K562 (cell line): Measurements from ENCODE around the gene CNR2. TPM values are rescaled to one million over a fixed set of nuclear protein-coding genes. Genes with fewer than 3 reads are reported as not detected.

Experiments used
- ARID1B ChIP-seq: fragments of 450-650 bp; IDR thresholded peaks from 2 replicates; pipeline ENCODE4 v1.6.1; 2016; ENCODE audit warnings: antibody characterized with exemption, mild to moderate bottlenecking, inconsistent platforms
- MYC ChIP-seq, 2 experiments: fragments of 250-450 bp in 1 of 2; sonication (Bioruptor Pico) in 1 of 2; IDR thresholded peaks; 2 replicates each; pipeline versions ENCODE4 v1.5.1 to v1.6.1; 2012 to 2021; ENCODE audit warnings: low read depth in 2 of 2, borderline replicate concordance in 1 of 2, improper control_type of control experiment in 1 of 2, low read length in 1 of 2, mild to moderate bottlenecking in 1 of 2, moderate library complexity in 1 of 2
- OTX1 ChIP-seq: fragments of 450-650 bp; formaldehyde crosslinking; IDR thresholded peaks from 2 replicates; pipeline ENCODE4 v1.4.0; 2022; ENCODE audit warnings: mild to moderate bottlenecking
- SLC30A9 ChIP-seq: fragments of 250-450 bp; sonication (Bioruptor Pico); IDR thresholded peaks from 2 replicates; pipeline ENCODE4 v1.8.0; 2022; ENCODE audit warnings: mild to moderate bottlenecking, moderate library complexity
- SMAD3 ChIP-seq: fragments of 450-650 bp; formaldehyde crosslinking; conservative IDR thresholded peaks from 2 replicates; pipeline ENCODE4 v1.4.0; 2020; ENCODE audit warnings: mild to moderate bottlenecking
- TRIM28 ChIP-seq: fragments of 450-650 bp; IDR thresholded peaks from 2 replicates; pipeline ENCODE4 v1.6.1; 2017
- ZBTB34 ChIP-seq: fragments of 250-450 bp; sonication (Bioruptor Pico); IDR thresholded peaks from 2 replicates; pipeline ENCODE4 v1.8.0; 2021; ENCODE audit warnings: mild to moderate bottlenecking, moderate library complexity
- ZBTB8A ChIP-seq: fragments of 450-650 bp; IDR thresholded peaks from 2 replicates; pipeline ENCODE4 v1.6.1; 2018; ENCODE audit warnings: mild to moderate bottlenecking, moderate library complexity; ENCODE audit not compliant: partially characterized antibody
- ZKSCAN1 ChIP-seq: fragments of 150-350 bp; IDR thresholded peaks from 2 replicates; pipeline ENCODE4 v1.6.1; 2016; ENCODE audit warnings: low read depth, low read length
- ZNF707 ChIP-seq: fragments of 250-450 bp; sonication (Bioruptor Pico); conservative IDR thresholded peaks from 2 replicates; pipeline ENCODE4 v1.8.0; 2022; ENCODE audit warnings: inconsistent platforms, mild to moderate bottlenecking, moderate library complexity
- polyA plus RNA-seq, 8 experiments: library from polyadenylated mRNA; depleted of rRNA in 4 of 8; stranded (reverse) in 5 of 8; unstranded in 3 of 8; fragments of >200 nt; fragmentation: Nextera tagmentation in 2 of 8; fragmentation: Illumina TruSeq in 1 of 8; extraction: Ambion mirVana in 2 of 8; extraction: Trizol in 1 of 8; gene quantifications; 2 replicates each; pipeline versions ENCODE4 v1.2.1 to v1.2.3, GENCODE V29; 2011 to 2014; ENCODE audit warnings: inconsistent platforms in 1 of 8, missing spikeins in 1 of 8
- total RNA-seq, 7 experiments: library from RNA; depleted of rRNA in 6 of 7; stranded (reverse); fragments of >200 nt in 6 of 7; fragmentation: Illumina TruSeq in 2 of 7; extraction: Trizol in 2 of 7; gene quantifications; 2 replicates each; pipeline versions ENCODE4 v1.2.1 to v1.2.3, GENCODE V29; 2011 to 2021; ENCODE audit warnings: low replicate concordance in 1 of 7
- TF ChIP-seq, protein P1 (sequence below): fragments of 450-650 bp; IDR thresholded peaks from 2 replicates; pipeline ENCODE4 v1.6.1; 2016; ENCODE audit warnings: mild to moderate bottlenecking, moderate library complexity
- TF ChIP-seq, protein P2 (sequence below), 2 experiments: fragments of 250-450 bp in 1 of 2; fragments of 450-650 bp in 1 of 2; sonication (Bioruptor Pico) in 1 of 2; IDR thresholded peaks; 2 replicates each; pipeline versions ENCODE4 v1.6.1 to v1.8.0; 2016 to 2021; ENCODE audit warnings: mild to moderate bottlenecking in 2 of 2, moderate library complexity in 2 of 2, missing compliant biosample characterization in 1 of 2, missing genetic modification characterization in 1 of 2

CNR2 gene
- total and polyA plus RNA-seq, 9 of the 15 experiments (the other 6 are each of a cell fraction or from before 2014, with no cell fraction given) = not detected

GRCh38 chr1:23958810-23959460 is 45.8 kb upstream of the CNR2 start (continued):
- TF ChIP-seq, protein P1, sequence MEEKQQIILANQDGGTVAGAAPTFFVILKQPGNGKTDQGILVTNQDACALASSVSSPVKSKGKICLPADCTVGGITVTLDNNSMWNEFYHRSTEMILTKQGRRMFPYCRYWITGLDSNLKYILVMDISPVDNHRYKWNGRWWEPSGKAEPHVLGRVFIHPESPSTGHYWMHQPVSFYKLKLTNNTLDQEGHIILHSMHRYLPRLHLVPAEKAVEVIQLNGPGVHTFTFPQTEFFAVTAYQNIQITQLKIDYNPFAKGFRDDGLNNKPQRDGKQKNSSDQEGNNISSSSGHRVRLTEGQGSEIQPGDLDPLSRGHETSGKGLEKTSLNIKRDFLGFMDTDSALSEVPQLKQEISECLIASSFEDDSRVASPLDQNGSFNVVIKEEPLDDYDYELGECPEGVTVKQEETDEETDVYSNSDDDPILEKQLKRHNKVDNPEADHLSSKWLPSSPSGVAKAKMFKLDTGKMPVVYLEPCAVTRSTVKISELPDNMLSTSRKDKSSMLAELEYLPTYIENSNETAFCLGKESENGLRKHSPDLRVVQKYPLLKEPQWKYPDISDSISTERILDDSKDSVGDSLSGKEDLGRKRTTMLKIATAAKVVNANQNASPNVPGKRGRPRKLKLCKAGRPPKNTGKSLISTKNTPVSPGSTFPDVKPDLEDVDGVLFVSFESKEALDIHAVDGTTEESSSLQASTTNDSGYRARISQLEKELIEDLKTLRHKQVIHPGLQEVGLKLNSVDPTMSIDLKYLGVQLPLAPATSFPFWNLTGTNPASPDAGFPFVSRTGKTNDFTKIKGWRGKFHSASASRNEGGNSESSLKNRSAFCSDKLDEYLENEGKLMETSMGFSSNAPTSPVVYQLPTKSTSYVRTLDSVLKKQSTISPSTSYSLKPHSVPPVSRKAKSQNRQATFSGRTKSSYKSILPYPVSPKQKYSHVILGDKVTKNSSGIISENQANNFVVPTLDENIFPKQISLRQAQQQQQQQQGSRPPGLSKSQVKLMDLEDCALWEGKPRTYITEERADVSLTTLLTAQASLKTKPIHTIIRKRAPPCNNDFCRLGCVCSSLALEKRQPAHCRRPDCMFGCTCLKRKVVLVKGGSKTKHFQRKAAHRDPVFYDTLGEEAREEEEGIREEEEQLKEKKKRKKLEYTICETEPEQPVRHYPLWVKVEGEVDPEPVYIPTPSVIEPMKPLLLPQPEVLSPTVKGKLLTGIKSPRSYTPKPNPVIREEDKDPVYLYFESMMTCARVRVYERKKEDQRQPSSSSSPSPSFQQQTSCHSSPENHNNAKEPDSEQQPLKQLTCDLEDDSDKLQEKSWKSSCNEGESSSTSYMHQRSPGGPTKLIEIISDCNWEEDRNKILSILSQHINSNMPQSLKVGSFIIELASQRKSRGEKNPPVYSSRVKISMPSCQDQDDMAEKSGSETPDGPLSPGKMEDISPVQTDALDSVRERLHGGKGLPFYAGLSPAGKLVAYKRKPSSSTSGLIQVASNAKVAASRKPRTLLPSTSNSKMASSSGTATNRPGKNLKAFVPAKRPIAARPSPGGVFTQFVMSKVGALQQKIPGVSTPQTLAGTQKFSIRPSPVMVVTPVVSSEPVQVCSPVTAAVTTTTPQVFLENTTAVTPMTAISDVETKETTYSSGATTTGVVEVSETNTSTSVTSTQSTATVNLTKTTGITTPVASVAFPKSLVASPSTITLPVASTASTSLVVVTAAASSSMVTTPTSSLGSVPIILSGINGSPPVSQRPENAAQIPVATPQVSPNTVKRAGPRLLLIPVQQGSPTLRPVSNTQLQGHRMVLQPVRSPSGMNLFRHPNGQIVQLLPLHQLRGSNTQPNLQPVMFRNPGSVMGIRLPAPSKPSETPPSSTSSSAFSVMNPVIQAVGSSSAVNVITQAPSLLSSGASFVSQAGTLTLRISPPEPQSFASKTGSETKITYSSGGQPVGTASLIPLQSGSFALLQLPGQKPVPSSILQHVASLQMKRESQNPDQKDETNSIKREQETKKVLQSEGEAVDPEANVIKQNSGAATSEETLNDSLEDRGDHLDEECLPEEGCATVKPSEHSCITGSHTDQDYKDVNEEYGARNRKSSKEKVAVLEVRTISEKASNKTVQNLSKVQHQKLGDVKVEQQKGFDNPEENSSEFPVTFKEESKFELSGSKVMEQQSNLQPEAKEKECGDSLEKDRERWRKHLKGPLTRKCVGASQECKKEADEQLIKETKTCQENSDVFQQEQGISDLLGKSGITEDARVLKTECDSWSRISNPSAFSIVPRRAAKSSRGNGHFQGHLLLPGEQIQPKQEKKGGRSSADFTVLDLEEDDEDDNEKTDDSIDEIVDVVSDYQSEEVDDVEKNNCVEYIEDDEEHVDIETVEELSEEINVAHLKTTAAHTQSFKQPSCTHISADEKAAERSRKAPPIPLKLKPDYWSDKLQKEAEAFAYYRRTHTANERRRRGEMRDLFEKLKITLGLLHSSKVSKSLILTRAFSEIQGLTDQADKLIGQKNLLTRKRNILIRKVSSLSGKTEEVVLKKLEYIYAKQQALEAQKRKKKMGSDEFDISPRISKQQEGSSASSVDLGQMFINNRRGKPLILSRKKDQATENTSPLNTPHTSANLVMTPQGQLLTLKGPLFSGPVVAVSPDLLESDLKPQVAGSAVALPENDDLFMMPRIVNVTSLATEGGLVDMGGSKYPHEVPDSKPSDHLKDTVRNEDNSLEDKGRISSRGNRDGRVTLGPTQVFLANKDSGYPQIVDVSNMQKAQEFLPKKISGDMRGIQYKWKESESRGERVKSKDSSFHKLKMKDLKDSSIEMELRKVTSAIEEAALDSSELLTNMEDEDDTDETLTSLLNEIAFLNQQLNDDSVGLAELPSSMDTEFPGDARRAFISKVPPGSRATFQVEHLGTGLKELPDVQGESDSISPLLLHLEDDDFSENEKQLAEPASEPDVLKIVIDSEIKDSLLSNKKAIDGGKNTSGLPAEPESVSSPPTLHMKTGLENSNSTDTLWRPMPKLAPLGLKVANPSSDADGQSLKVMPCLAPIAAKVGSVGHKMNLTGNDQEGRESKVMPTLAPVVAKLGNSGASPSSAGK = peak; percentile 86
- TF ChIP-seq, protein P2, sequence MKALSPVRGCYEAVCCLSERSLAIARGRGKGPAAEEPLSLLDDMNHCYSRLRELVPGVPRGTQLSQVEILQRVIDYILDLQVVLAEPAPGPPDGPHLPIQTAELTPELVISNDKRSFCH (CRISPR knock-in tag; IDR thresholded peaks at IDR 0.05) = no peak
- TF ChIP-seq, protein P2 (tag; IDR thresholded peaks at IDR 0.05) = no peak
- TF ChIP-seq ZKSCAN1 = 0 out of 2 replicates have a peak, but pooled peaks have one; percentile 40
- peak; percentile 83 for TF ChIP-seq MYC (IDR thresholded peaks at IDR 0.05; ENCODE audit: low read depth, low read length)
- TF ChIP-seq MYC (CRISPR knock-in tag; IDR thresholded peaks at IDR 0.05; ENCODE audit: borderline replicate concordance, low read depth) = peak; percentile 17; the same call in 1 of the 2 replicates
- no peak for TF ChIP-seq ZBTB34
- no peak for TF ChIP-seq TRIM28
- no peak for TF ChIP-seq SMAD3 (CRISPR knock-in tag)
- TF ChIP-seq ARID1B = peak; percentile 32
- TF ChIP-seq OTX1 (CRISPR knock-in tag) = no peak
- TF ChIP-seq SLC30A9 (CRISPR knock-in tag) = no peak
- no peak for TF ChIP-seq ZBTB8A
- no peak for TF ChIP-seq ZNF707
